GM18951 (cell line): Measurements from ENCODE around the gene RNF121.
"Not testable (repeated sequence)": the region's sequence is repeated elsewhere in the genome, so short reads cannot be mapped to it uniquely, and the experiment has no call there.

ENCODE experiments used
- POLR2A ChIP-seq: IDR thresholded peaks from 4 replicates; pipeline ENCODE4 v1.6.1; 2011; ENCODE audit warnings: mild to moderate bottlenecking; ENCODE audit not compliant: insufficient read length, insufficient read depth; ENCODE audit errors: extremely low read depth
- in situ Hi-C: fragments of 300-500 bp; cut with MboI; formaldehyde crosslinking; loops from one replicate; pipeline ENCODE4 v1.12.0; 2022; ENCODE audit warnings: low sequenced_read_pairs, mixed read lengths, inconsistent platforms; ENCODE audit not compliant: unreplicated experiment

Gene RNF121

DNA sequence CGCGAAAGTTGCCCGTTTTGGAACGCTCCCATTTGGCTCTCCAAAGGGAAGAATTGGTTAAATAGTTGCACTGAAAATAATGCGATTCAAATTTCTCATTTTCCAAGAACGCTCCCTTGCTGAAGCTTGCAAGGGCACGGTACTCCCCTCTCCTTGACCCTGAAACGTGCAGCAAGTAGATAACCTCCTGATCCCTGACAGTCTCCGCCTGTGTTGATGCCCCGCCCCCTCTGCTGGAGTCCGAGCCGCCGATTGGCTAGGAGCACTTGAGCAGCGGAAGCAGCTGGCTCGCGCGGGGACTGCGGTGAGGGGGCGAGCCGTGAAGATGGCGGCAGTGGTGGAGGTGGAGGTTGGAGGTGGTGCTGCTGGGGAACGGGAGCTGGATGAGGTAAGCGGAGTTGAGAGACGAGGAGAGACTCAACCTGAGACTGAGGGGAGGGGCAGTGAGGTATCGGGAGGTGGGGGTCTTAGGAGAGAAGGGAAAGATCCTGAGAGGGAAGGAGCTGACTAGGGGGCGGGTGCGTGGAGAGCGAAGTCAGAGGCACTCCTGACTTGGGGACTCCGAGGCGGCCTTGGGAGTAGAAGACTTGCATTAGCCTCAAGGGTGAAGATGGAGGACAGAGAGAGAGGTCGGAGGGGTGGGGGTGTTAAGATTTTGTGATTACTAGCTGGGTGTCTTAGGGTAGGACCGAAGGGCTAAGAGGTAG is at the start of gene RNF121:
Gene RNF121 (plus strand): TSS at position 310 of the 707 bp plus-strand sequence. CDS start 16 bp downstream, at position 326.
- in situ Hi-C loops = no loop called here
- TF ChIP-seq POLR2A = peak; percentile 83

DNA sequence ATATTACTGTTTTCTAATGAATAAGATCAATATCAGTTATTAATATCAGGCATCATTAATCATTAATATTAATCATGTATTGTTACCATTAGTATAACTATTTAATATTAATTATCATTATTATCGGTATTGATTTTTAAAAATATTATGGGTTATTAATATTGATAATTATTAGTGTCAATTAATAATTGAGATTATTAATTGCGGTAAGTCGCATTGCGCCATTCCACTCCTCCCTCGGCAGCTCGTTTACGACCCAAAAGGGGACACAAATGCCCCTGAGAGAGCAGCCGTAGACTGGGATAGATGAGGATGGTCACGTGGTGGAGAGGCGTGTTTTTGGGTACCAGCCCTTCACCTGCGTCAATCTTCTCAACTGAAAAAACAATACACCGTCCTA is 43.0 kb upstream of the RNF121 start:
- in situ Hi-C loops = not testable (repeated sequence)

DNA sequence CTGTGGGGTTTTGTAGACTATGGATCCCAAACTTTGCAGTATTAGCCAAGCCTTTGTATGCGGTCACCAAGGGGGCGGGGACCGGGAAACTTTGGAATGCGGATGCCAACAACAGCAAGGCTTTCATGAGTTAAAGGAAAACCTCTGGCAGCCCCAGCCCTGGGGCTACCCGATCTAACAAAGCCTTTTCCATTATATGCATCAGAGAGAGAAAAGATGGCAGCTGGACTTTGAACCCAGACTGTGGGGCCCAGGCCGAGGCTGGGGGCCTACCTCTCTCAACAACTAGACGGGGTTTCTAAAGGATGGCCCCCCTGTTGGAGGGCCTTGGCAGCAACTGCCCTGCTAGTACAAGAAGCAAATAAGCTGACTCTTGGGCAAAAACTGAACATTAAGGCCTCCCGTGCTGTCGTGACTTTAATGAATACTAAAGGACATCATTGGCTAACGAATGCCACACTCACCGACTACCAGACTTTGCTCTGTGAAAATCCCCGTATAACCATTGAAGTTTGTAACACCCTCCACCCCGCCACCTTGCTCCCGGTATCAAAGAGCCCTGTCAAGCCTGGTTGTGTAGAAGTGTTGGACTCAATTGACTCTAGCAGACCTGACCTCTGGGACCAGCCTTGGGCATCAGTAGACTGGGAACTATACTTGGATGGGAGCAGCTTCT is 40.4 kb upstream of the RNF121 start:
- in situ Hi-C loops = not testable (repeated sequence)

DNA sequence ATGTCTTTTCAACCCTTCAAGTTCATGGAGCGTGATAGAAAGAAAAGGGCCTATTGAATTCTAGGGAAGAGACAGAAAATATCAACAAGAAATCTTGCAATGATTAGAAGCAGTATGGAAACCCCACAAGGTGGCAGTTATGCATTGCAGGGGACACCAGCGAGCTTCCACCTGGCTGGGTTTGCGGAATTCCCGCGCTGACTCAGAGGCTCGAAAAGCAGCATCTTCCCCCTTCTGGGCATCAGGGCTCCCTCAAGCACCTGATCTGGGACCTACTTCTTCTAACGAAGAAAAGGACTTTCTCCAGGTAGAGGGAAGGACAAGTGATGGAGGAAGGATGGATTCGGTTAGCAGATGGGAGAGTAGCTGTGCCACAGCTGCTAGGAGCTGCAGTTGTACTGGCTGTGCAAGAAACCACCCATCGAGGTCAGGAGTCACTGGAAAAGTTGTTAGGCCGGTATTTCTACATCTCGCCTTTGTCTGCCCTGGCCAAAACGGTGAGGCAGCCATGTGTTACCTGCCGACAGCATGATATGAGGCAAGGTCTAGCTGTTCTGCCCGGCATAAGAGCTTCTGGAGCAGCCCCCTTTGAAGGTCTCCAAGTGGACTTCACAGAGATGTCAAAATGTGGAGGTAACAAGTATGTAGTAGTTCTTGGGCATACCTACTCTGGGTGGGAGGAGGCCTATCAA is 39.5 kb upstream of the RNF121 start:
- in situ Hi-C loops = not testable (repeated sequence)

DNA sequence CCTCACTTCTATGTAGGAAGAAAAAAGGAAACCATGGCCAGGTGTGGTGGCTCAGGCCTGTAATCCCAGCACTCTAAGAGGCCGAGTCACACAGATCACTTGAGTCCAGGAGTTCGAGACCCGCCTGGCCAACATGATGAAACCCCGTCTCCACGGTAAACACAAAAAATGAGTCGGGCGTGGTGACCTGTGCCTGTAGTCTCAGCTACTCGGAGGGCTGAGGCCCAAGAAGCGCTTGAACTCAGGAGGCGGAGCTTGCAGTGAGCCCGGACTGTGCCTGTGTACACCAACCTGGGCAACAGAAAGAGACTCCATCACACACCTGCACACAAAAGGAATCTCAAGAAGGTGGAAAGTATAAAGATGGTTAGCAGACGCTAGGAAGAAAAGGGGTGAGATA is 32.9 kb upstream of the RNF121 start:
- in situ Hi-C loops = no loop called here

DNA sequence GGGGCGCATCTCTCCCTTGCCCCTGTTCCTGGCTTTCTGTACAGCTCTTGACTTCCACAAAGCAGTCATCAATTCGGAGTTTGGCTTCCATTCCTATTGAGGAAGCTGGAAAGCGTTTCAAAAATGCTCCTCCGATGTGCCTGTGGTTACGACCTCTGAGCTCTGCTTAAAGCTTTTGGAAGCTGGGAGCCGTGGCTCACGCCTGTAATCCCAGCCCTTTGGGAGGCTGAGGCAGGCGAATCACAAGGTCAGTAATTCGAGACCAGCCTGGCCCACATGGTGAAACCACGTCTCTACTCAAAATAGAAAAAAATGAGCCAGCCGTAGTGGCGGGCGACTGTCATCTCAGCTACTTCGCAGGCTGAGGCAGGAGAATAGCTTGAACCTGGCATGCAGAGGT is 27.7 kb upstream of the RNF121 start:
- in situ Hi-C loops = not testable (repeated sequence)

More for the DNA sequence above, 32.9 kb upstream of the RNF121 start:
- TF ChIP-seq POLR2A = no peak

DNA sequence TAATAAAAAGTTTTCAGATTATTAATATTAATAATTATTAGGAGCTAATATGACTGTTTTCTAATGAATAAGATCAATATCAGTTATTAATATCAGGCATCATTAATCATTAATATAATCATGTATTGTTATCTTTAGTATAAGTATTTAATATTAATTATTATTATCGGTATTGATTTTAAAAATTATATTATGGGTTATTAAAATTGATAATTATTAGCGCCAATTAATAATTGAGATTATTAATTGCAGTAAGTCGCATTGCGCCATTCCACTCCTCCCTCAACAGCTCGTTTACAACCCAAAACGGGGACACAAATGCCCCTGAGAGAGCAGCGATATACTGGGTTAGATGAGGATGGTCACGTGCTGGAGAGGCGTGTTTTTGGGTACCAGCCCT is 20.6 kb upstream of the RNF121 start:
- TF ChIP-seq POLR2A = no peak
- in situ Hi-C loops = no loop called here

DNA sequence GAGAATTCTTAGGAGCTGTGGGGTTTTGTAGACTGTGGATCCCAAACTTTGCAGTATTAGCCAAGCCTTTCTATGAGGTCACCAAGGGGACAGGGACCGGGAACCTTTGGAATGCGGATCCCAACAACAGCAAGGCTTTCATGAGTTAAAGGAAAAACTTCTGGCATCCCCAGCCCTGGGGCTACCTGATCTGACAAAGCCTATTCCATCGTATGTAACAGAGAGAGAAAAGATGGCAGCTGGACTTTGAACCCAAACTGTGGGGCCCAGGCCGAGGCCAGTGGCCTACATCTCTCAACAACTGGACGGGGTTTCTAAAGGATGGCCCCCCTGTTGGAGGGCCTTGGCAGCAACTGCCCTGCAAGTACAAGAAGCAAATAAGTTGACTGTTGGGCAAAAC is 18.1 kb upstream of the RNF121 start:
- in situ Hi-C loops = not testable (repeated sequence)

DNA sequence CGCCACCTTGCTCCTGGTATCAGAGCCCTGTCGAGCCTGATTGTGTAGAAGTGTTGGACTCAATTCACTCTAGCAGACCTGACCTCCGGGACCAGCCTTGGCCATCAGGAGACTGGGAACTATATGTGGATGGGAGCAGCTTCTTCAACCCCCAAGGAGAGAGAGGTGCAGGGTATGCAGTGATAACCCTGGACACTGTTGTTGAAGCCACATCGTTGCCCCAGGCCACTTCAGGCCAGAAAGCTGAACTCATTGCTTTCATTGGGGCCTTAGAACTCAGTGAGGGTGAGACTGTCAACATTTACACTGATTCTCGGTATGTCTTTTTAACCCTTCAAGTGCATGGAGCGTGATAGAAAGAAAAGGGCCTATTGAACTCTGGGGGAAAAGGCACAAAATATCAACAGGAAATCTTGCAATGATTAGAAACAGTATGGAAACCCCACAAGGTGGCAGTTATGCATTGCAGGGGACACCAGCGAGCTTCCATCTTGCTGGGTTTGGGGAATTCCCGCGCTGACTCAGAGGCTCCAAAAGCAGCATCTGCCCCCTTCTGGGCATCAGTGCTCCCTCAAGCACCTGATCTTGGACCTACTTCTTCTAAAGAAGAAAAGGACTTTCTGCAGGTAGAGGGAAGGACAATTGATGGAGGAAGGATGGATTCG is 17.4 kb upstream of the RNF121 start:
- in situ Hi-C loops = not testable (repeated sequence)

DNA sequence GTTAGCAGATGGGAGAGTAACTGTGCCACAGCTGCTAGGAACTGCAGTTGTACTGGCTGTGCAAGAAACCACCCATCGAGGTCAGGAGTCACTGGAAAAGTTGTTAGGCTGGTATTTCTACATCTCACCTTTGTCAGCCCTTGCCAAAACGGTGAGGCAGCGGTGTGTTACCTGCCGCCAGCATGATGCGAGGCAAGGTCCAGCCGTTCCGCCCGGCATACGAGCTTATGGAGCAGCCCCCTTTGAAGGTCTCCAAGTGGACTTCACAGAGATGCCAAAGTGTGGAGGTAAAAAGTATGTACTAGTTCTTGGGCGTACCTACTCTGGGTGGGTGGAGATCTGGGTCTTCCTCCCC is 16.9 kb upstream of the RNF121 start:
- in situ Hi-C loops = not testable (repeated sequence)

DNA sequence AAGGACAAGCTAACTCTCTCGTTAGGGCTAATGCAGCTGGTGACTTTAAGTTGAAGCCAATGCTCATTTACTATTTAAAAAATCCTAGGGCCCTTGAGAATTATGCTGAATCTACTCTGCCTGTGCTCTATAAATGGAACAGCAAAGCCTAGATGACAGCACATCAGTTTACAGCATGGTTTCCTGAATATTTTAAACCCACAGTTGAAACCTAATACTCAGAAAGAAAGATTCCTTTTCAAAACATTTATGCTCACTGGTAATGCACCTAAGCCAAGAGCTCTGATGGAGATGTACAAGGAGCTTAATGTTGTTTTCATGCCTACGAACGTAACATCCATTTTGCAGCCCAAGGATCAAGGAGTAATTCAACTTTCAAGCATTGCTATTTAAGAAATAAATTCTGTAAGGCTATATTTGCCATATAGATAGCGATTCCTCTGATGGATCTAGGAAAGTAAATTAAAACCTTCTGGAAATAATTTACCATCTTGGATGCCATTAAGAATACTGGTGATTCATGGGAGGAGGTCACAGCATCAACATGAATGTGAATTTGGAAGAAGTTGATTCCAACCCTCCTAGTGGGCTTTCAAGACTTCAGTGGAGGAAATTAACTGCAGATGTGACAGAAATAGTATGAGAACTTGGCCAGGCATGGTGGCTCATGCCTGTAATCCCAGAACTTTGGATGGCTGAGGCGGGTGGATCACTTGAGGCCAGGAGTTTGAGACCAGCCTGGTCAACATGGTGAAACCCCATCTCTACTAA is 14.9 kb upstream of the RNF121 start:
- in situ Hi-C loops = no loop called here
- no peak for TF ChIP-seq POLR2A

DNA sequence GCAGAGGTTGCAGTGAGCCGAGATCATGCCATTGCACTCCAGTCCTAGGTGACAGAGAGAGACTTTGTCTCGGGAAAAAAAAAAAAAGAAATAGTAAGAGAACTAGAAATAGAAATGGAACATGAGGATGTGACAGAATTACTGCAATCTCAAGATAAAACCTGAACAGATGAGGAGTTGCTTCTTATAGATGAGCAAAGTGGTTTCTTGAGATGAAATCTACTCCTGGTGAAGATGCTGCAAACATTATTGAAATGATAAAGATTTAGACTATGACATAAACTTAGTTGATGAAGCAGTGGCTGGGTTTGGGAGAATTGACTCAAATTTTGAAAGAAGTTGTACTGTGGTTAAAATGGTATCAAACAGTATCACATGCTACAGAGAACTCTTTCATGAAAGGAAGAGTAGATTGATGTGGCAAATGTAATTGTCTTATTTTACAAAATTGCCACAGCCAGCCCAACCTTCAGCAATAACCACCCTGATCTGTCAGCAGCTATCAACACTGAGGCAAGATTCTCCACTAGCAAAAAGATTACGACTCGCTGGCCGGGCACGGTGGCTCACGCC is 14.1 kb upstream of the RNF121 start:
- TF ChIP-seq POLR2A = no peak
- in situ Hi-C loops = no loop called here

DNA sequence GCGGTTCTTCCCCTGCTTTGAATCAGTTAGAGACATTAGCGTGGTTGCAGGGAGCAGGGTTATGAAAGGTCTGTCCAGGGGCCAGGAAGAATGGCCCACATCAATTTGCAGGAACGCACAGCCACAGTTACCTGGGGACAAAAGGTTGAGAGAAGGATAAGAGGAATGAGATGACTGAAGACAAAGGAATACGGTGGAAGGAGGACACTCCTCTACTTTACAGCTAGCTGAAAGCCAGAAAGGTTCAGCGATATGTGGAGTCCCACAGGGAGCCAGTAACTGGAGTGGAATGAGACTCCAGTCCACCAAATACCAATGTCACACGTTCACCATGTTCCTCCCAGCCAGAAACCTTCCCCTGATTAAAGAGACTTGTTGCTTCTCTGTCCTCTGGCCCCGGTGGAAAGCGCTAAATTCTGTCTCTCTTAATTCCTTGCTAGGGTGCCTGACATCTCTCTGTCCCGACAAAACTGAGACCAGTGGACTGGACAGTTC is 11.2 kb upstream of the RNF121 start:
- TF ChIP-seq POLR2A = no peak
- in situ Hi-C loops = no loop called here
